ENCODE measurements around the gene ABLIM2. TPM values are rescaled to one million over a fixed set of nuclear protein-coding genes. Genes with fewer than 3 reads are reported as not detected.

ABLIM2 gene
- total and polyA plus RNA-seq, 2 of the 13 experiments (the other 11 are each of a cell fraction or from before 2014, with no cell fraction given), result 0.20 to 0.37 TPM

GRCh38 chr4:7924163-7924562, 234.4 kb downstream of the ABLIM2 start:
- no peaks in the 10 kb centered on the region for H3K27me3 ChIP-seq (ENCODE audit: control insufficient read depth in 1 of 2, insufficient read depth in 2 of 2, low read length in 2 of 2)
- 0 out of 2 replicates have a peak overlapping the region, but pooled peaks have one; percentile 13 for H3K9ac ChIP-seq (ENCODE audit: insufficient read depth, low read depth, low read length)
- H3K79me2 ChIP-seq (ENCODE audit: insufficient read depth, low read length), result peaks cover 12% of the 10 kb centered on the region
- H3K36me3 ChIP-seq (replicated peaks in 1 of 2; ENCODE audit: control insufficient read depth in 1 of 2, insufficient read depth in 2 of 2, low read length in 2 of 2), result no peaks in the 10 kb centered on the region
- intact Hi-C loops (cut with micrococcal nuclease; ENCODE audit: unreplicated experiment), result no loop called here
- WGBS (ENCODE audit: low lambda C conversion rate), result 35% methylated on average over 7 of the region's 7 CpGs
- in situ Hi-C loops (cut with HindIII; ENCODE audit: extremely low pct_ligation_motif_present, low pct_unique_long_range_greater_than_20kb), result no loop called here
- POLR2A ChIA-PET, result interaction anchor here (0.8 kb wide), 1 partner anchor 62 kb away, joined by 3 read pairs; no protein-coding TSS in a partner anchor
- no TSS peak for BruUV-seq (replicated peaks)
- peaks cover 9% of the 10 kb centered on the region for H3K9me3 ChIP-seq (ENCODE audit: low read length)
- peak; percentile 34 for FAIRE-seq
- H3K27ac ChIP-seq (ENCODE audit: extremely low read length, insufficient read depth, low read length), result peak overlapping the region; percentile 46
- peak; percentile 62 for ATAC-seq
- H4K20me1 ChIP-seq (ENCODE audit: insufficient read depth, low read length), result no peaks in the 10 kb centered on the region
- no peak overlapping the region for H2AFZ ChIP-seq (ENCODE audit: low read length)
- H3K4me3 ChIP-seq (replicated peaks in 1 of 3; ENCODE audit: insufficient read depth in 1 of 3, low read depth in 2 of 3, low read length in 3 of 3), result no peak overlapping the region
- peak overlapping the region; percentile 45 for H3K4me2 ChIP-seq (ENCODE audit: low read depth, low read length)
- peaks cover 32% of the 10 kb centered on the region for H3K4me1 ChIP-seq (ENCODE audit: insufficient read depth, low read length)
- peak; percentile 80 for DNase-seq (ENCODE audit: low spot score)
- CTCF ChIA-PET (ENCODE audit: low intra/inter-chr PET ratio, low total read pairs), result no interaction called here
- no peak for TF ChIP-seq FOXJ3 (CRISPR knock-in tag; IDR thresholded peaks at IDR 0.05; ENCODE audit: borderline replicate concordance)
- peak; percentile 55; the same call in 1 of the 2 replicates for TF ChIP-seq BCL6 (CRISPR knock-in tag; IDR thresholded peaks at IDR 0.05)
- 0 out of 2 replicates have a peak, but pooled peaks have one; percentile 25 for TF ChIP-seq MLX (CRISPR knock-in tag; IDR thresholded peaks at IDR 0.05)
- no peak for TF ChIP-seq MIER3 (CRISPR knock-in tag; IDR thresholded peaks at IDR 0.05; ENCODE audit: borderline replicate concordance)
- TF ChIP-seq, protein P1, sequence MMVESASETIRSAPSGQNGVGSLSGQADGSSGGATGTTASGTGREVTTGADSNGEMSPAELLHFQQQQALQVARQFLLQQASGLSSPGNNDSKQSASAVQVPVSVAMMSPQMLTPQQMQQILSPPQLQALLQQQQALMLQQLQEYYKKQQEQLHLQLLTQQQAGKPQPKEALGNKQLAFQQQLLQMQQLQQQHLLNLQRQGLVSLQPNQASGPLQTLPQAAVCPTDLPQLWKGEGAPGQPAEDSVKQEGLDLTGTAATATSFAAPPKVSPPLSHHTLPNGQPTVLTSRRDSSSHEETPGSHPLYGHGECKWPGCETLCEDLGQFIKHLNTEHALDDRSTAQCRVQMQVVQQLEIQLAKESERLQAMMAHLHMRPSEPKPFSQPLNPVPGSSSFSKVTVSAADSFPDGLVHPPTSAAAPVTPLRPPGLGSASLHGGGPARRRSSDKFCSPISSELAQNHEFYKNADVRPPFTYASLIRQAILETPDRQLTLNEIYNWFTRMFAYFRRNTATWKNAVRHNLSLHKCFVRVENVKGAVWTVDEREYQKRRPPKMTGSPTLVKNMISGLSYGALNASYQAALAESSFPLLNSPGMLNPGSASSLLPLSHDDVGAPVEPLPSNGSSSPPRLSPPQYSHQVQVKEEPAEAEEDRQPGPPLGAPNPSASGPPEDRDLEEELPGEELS (CRISPR knock-in tag; IDR thresholded peaks at IDR 0.05), result peak; percentile 65; the same call in 1 of the 2 replicates
- no peak for TF ChIP-seq FOXP1 (IDR thresholded peaks at IDR 0.05)
- peak; percentile 30; the same call in 1 of the 2 replicates for TF ChIP-seq FOXP1 (CRISPR knock-in tag; IDR thresholded peaks at IDR 0.05)
- TF ChIP-seq ZNF431 (CRISPR knock-in tag; IDR thresholded peaks at IDR 0.05; ENCODE audit: borderline replicate concordance, low read depth), result no peak
- TF ChIP-seq SOX13 (IDR thresholded peaks at IDR 0.05), result peak; percentile 44; the same call in 1 of the 2 replicates
- TF ChIP-seq SOX13 (CRISPR knock-in tag; conservative IDR thresholded peaks at IDR 0.05 in 1 of 2, IDR thresholded peaks at IDR 0.05 in 1 of 2), result peak in 1 of 2 experiments; percentile 95; a peak in 2 of 4 replicates
- TF ChIP-seq NCOA2 (CRISPR knock-in tag; IDR thresholded peaks at IDR 0.05), result peak; percentile 25; the same call in 1 of the 2 replicates
- TF ChIP-seq TAF1 (CRISPR knock-in tag; IDR thresholded peaks at IDR 0.05), result no peak
- peak; percentile 27; the same call in 1 of the 2 replicates for TF ChIP-seq NFIC (IDR thresholded peaks at IDR 0.05; ENCODE audit: low read length)
- TF ChIP-seq FOXA3 (CRISPR knock-in tag; IDR thresholded peaks at IDR 0.05), result peak; percentile 46; the same call in 1 of the 2 replicates
- TF ChIP-seq, protein P2, sequence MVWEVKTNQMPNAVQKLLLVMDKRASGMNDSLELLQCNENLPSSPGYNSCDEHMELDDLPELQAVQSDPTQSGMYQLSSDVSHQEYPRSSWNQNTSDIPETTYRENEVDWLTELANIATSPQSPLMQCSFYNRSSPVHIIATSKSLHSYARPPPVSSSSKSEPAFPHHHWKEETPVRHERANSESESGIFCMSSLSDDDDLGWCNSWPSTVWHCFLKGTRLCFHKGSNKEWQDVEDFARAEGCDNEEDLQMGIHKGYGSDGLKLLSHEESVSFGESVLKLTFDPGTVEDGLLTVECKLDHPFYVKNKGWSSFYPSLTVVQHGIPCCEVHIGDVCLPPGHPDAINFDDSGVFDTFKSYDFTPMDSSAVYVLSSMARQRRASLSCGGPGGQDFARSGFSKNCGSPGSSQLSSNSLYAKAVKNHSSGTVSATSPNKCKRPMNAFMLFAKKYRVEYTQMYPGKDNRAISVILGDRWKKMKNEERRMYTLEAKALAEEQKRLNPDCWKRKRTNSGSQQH (CRISPR knock-in tag; IDR thresholded peaks at IDR 0.05; ENCODE audit: low read depth), result no peak
- TF ChIP-seq NR2F1 (CRISPR knock-in tag; IDR thresholded peaks at IDR 0.05), result peak in 1 of 2 experiments; percentile 39; a peak in 1 of 4 replicates
- TF ChIP-seq PAXIP1 (CRISPR knock-in tag; conservative IDR thresholded peaks at IDR 0.05), result peak; percentile 38; the same call in 1 of the 2 replicates
- TF ChIP-seq TEAD3 (CRISPR knock-in tag; optimal IDR thresholded peaks at IDR 0.05; ENCODE audit: borderline replicate concordance), result peak; percentile 69
- TF ChIP-seq TCF7 (IDR thresholded peaks at IDR 0.05; ENCODE audit: low read depth), result 0 out of 2 replicates have a peak, but pooled peaks have one; percentile 10

Data from HepG2 (cell line).